ENCODE measurements around the gene POLQ. TPM values are rescaled to one million over a fixed set of nuclear protein-coding genes. Genes with fewer than 3 reads are reported as not detected.

POLQ gene
- polyA plus RNA-seq, 3 donors: 0.03 TPM; not detected in 1

DNA sequence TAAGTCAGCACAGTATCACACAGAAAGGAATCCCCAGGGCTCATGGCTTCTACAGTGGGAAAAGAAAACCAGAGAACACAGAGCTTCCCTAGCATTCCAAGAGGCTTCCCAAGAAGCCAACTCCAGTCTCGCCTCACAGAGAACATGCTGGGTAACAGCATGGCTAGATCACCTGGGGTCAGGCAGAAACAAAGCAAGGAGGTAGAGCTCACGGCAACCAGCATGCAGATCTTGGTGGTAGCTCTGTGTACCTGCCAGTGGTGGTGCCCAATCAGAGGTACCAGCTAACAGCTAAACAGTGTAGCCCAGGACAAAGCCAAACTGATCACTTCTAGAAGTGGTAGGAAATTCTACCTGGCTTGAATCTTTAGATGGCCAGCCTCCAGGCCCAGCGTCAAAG is 31.3 kb downstream of the POLQ start:
- Mint-ChIP-seq H3K27me3 (ENCODE audit: low read depth in 3 of 3) (no peaks in the 10 kb centered on the region), H3K4me1 (no peaks in the 10 kb centered on the region), H3K27ac (peak overlapping the region in 1 of 7 donors; percentile 28), H3K9me3 (peaks cover 0 to 6% (median 0%) of the 10 kb centered on the region in 7 donors), H3K4me3 (no peak overlapping the region), H3K36me3 (peaks cover 50 to 77% of the 10 kb centered on the region in 2 donors)
- Histone ChIP-seq H2AFZ (ENCODE audit: insufficient read depth, low read depth, low read length, poor library complexity, severe bottlenecking) (no peak overlapping the region), H3K9me3 (replicated peaks in 1 of 2; ENCODE audit: control insufficient read depth in 1 of 2, insufficient read depth in 1 of 2, low read length in 2 of 2) (no peaks in the 10 kb centered on the region), H3K4me2 (replicated peaks; ENCODE audit: extremely low read depth, low read length, poor library complexity, severe bottlenecking) (no peak overlapping the region), H3K27me3 (ENCODE audit: control insufficient read depth in 2 of 2, insufficient read depth in 2 of 2, low read length in 2 of 2) (no peaks in the 10 kb centered on the region), H3K9ac (ENCODE audit: insufficient read depth, low read length, poor library complexity, severe bottlenecking) (no peak overlapping the region), H3K27ac (ENCODE audit: low read depth in 1 of 2, low read length in 2 of 2) (no peak overlapping the region), H3K4me3 (replicated peaks in 1 of 3; ENCODE audit: low read depth in 2 of 3, low read length in 3 of 3) (no peak overlapping the region), H3K36me3 (replicated peaks in 1 of 2; ENCODE audit: control insufficient read depth in 1 of 2, insufficient read depth in 2 of 2, low read length in 2 of 2) (peaks cover 21 to 63% of the 10 kb centered on the region in 2 donors), H3K79me2 (ENCODE audit: insufficient read depth, low read length) (peaks cover 36% of the 10 kb centered on the region), H3K4me1 (ENCODE audit: control insufficient read depth in 1 of 2, insufficient read depth in 2 of 2, low read length in 2 of 2) (no peaks in the 10 kb centered on the region), H4K20me1 (ENCODE audit: insufficient read depth, low read length) (no peaks in the 10 kb centered on the region)
- intact Hi-C loops (cut with micrococcal nuclease): no loop called here
- TF ChIP-seq, protein P1, sequence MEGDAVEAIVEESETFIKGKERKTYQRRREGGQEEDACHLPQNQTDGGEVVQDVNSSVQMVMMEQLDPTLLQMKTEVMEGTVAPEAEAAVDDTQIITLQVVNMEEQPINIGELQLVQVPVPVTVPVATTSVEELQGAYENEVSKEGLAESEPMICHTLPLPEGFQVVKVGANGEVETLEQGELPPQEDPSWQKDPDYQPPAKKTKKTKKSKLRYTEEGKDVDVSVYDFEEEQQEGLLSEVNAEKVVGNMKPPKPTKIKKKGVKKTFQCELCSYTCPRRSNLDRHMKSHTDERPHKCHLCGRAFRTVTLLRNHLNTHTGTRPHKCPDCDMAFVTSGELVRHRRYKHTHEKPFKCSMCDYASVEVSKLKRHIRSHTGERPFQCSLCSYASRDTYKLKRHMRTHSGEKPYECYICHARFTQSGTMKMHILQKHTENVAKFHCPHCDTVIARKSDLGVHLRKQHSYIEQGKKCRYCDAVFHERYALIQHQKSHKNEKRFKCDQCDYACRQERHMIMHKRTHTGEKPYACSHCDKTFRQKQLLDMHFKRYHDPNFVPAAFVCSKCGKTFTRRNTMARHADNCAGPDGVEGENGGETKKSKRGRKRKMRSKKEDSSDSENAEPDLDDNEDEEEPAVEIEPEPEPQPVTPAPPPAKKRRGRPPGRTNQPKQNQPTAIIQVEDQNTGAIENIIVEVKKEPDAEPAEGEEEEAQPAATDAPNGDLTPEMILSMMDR (IDR thresholded peaks at IDR 0.05): no peak
- WGBS (ENCODE audit: insufficient coverage): 97% methylated on average over 3 of the region's 3 CpGs
- no peak for DNase-seq

GRCh38 chr3:121508389-121508788 is 37.4 kb downstream of the POLQ start:
- no peaks in the 10 kb centered on the region for H3K27me3 ChIP-seq (ENCODE audit: control insufficient read depth in 2 of 2, insufficient read depth in 2 of 2, low read length in 2 of 2)
- peaks cover 59 to 80% of the 10 kb centered on the region in 2 donors for H3K36me3 Mint-ChIP-seq
- H3K9ac ChIP-seq (ENCODE audit: insufficient read depth, low read length, poor library complexity, severe bottlenecking): no peak overlapping the region
- no peaks in the 10 kb centered on the region for H3K4me1 ChIP-seq (ENCODE audit: control insufficient read depth in 1 of 2, insufficient read depth in 2 of 2, low read length in 2 of 2)
- no peaks in the 10 kb centered on the region for H3K9me3 ChIP-seq (replicated peaks in 1 of 2; ENCODE audit: control insufficient read depth in 1 of 2, insufficient read depth in 1 of 2, low read length in 2 of 2)
- intact Hi-C loops (cut with micrococcal nuclease): no loop called here
- no peaks in the 10 kb centered on the region for H3K4me1 Mint-ChIP-seq
- no peak for DNase-seq
- H3K27ac ChIP-seq (ENCODE audit: low read depth in 1 of 2, low read length in 2 of 2): no peak overlapping the region
- WGBS (ENCODE audit: insufficient coverage): 100% methylated on average over 2 of the region's 4 CpGs
- no peak overlapping the region for H3K4me3 Mint-ChIP-seq
- H3K27ac Mint-ChIP-seq: peak overlapping the region in 1 of 7 donors; percentile 3
- H3K9me3 Mint-ChIP-seq: peaks cover 0 to 2% (median 0%) of the 10 kb centered on the region in 7 donors
- H3K27me3 Mint-ChIP-seq (ENCODE audit: low read depth in 3 of 3): no peaks in the 10 kb centered on the region
- H4K20me1 ChIP-seq (ENCODE audit: insufficient read depth, low read length): no peaks in the 10 kb centered on the region
- peaks cover 31 to 66% of the 10 kb centered on the region in 2 donors for H3K36me3 ChIP-seq (replicated peaks in 1 of 2; ENCODE audit: control insufficient read depth in 1 of 2, insufficient read depth in 2 of 2, low read length in 2 of 2)
- no peaks in the 10 kb centered on the region for H3K79me2 ChIP-seq (ENCODE audit: insufficient read depth, low read length)
- H3K4me2 ChIP-seq (replicated peaks; ENCODE audit: extremely low read depth, low read length, poor library complexity, severe bottlenecking): no peak overlapping the region
- TF ChIP-seq, protein P1 (IDR thresholded peaks at IDR 0.05): no peak
- H3K4me3 ChIP-seq (replicated peaks in 1 of 3; ENCODE audit: low read depth in 2 of 3, low read length in 3 of 3): no peak overlapping the region
- H2AFZ ChIP-seq (ENCODE audit: insufficient read depth, low read depth, low read length, poor library complexity, severe bottlenecking): no peak overlapping the region

Data from CD14-positive monocyte (primary cell).